ENCODE measurements around the gene OR11A1. TPM values are rescaled to one million over a fixed set of nuclear protein-coding genes. Genes with fewer than 3 reads are reported as not detected.

Gene OR11A1, protein sequence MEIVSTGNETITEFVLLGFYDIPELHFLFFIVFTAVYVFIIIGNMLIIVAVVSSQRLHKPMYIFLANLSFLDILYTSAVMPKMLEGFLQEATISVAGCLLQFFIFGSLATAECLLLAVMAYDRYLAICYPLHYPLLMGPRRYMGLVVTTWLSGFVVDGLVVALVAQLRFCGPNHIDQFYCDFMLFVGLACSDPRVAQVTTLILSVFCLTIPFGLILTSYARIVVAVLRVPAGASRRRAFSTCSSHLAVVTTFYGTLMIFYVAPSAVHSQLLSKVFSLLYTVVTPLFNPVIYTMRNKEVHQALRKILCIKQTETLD
- total RNA-seq = not detected

GRCh38 chr6:29456971-29457370 is at the start of gene OR11A1, which contains the start of gene OR2H1:
TSS of gene OR11A1 (minus strand) at chr6:29457071. CDS start at chr6:29427641, 29,430 bp downstream.
TSS of gene OR2H1 (plus strand) at chr6:29457155. CDS start at chr6:29461770, 4,615 bp downstream.
- no peak for DNase-seq (ENCODE audit: low spot score)

DNA sequence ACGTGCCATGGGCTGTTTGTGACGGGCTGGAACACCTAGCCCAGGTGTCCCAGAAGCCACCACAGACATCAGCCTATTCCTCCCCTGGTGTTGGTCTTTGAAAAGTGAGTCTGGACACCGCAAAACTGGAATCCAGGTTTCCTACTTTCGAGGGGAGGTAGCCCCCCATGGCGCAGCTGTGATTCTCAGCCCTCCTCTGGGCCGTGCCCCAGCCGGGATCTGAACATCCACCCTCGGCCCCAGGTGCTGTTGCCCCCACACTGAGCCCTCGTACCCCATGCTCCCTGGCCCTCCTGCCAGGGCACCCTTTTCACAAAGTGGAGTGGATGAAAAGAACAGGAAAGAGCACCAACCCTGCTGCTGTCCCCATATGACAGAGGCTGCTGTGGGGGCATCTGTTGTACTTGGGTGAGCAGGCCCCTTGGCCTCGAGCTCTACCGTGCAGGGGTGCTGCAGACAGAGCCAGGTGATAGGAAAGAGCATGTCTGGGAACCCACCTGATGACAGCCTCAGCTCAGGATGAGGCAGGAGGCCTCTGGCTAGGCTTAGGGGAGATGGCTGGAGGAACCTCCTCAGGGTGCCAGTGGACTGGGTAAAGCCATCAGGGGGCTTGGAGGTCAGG is 49.7 kb upstream of the OR11A1 start:
- no peak for DNase-seq (ENCODE audit: low spot score)

DNA sequence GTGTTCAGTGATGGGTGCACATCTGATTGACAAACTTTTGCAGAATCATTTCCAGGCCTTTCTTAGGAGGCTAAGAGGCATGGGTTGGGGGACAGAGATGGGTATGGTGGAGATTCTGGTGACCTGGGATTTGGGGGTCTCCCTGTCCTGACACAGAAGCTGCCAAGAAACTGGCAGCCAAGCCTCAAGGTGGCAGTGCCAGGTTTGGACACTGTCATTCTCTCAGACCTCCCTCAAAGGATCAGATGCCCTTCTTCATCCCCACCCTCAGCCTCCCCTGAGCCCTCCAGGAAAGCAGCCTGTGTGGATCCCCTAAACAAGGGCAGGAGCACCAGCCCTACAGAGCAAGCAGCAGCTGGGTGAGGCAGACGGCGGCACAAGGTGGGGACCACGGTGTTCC is 48.9 kb upstream of the OR11A1 start:
- DNase-seq (ENCODE audit: low spot score) = no peak

DNA sequence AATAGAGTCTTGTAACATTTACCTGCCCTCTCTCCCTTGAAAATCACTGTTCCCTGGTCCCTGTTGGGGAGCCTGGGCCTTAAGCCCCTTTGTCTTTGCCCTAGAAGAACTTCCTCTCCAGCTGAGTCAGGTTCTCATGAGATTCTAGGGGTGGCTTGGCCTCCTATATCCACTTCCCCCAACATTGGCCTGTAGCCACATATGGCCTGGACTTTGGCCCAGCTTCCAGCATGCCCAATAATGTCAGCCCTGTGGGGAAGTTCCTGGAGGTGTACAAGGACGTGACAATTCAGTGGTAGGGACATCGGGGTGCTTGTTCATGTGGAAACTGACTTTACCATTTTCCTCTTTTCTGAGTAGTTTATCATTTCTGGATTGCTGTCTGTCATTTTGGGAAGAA is 48.1 kb upstream of the OR11A1 start:
- no peak for DNase-seq (ENCODE audit: low spot score)

- DNase-seq (ENCODE audit: low spot score) = no peak
Measured at GRCh38 chr6:29502597-29502996, 45.7 kb upstream of the OR11A1 start.

DNA sequence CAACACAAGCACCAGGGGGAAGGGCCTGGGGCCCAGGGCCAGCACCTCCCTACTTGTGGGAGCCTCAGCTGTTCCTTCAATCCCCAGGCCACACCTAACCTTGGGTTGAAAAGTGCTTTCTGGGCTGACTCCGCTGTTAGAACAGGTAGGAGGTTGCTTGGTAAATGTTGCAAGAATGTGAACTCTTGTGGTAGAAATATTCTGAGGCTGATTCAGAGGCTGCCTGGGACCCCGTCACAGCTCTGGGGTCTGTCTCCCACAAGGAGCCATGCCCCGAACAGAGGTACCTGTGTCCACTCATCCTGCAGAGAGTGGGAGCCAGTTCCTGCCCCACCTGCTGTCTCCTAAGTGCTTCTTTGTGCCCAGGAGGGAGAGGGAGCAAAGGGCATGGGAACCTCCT is 45.3 kb upstream of the OR11A1 start:
- no peak for DNase-seq (ENCODE audit: low spot score)

DNA sequence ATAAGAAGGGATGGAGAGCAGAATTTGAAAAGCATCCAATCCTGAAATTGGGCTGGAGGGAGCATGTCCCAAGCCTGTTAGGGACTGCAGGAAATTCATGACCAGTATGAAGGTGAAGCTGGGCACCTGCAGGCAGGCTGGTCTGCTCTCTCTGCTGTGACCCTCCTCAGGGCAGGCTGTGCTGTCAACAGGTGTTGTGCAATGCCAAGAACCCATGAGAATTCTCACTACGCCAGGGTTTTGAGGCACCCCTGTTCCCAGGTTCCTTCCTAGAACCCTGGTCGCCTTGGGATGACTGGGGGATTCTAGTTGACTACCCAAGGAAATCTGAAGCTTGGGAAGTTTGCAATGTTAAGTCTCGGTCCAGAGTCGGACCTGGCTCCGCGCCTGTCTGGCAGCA is 44.2 kb upstream of the OR11A1 start:
- DNase-seq (ENCODE audit: low spot score) = no peak

- no peak for DNase-seq (ENCODE audit: low spot score)
Measured at GRCh38 chr6:29500594-29500993, 43.7 kb upstream of the OR11A1 start.

GRCh38 chr6:29499704-29500103 is 42.8 kb upstream of the OR11A1 start:
- no peak for DNase-seq (ENCODE audit: low spot score)

DNA sequence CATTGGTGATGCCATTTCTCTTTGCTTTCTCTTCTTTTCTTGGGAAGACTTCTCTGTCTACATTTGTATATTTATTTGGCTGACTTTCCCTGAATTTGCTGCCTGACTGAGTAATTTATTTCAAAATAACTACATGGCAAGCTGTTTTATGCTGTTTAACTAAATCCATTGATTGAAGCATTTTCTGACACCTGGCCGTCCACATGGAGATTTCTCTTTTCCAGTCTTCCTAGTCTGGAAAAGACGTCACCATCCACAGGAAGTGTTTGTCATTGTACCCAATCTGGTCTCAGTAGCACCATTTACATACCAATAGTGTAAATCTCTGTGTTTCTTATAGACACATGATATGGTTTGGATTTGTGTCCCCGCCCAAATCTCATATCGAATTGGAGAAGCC is 40.1 kb upstream of the OR11A1 start:
- DNase-seq (ENCODE audit: low spot score) = no peak

GRCh38 chr6:29495571-29495970 is 38.7 kb upstream of the OR11A1 start:
- no peak for DNase-seq (ENCODE audit: low spot score)

DNA sequence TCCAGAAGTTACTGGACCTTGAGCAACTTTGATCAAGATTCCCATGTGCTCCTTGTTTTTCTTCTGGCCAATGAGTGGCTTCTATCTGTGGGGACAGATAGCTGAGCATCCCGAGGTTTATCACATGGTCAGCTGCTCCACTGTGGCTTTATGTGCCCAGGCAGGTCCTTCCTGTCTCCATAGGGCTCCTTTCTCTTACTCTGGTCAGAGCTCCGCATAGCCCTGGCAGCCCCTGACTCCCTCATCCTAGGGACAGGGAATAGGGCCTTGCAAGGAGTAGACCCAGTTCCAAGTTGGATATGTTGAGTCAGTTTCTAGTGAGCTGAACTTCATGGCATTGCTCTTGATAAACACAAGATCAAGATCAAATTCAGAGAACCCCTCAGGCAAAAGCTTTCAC is 37.3 kb upstream of the OR11A1 start:
- no peak for DNase-seq (ENCODE audit: low spot score)

DNA sequence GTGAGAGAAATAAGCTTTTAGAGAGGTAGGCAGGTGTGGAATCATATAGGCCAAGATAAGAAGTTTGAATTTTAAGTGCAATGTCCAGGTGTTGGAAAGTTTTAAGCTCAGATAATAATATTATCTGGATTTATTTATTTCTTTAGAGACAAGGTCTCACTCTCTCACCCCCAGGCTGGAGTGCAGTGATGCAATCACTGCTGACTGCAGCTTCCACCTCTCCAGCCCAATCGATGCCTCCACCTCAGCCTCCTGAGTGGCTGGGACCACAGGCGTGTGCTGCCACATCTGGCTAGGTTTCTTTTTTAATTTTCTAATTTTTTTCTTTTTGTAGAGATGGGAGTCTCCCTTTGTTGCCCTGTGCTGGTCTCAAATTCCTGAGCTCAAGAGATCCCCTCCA is 36.4 kb upstream of the OR11A1 start:
- DNase-seq (ENCODE audit: low spot score) = no peak

- DNase-seq (ENCODE audit: low spot score) = no peak
Measured at GRCh38 chr6:29491574-29491973, 34.7 kb upstream of the OR11A1 start.

GRCh38 chr6:29490552-29490951 is 33.7 kb upstream of the OR11A1 start:
- DNase-seq (ENCODE audit: low spot score) = no peak

DNA sequence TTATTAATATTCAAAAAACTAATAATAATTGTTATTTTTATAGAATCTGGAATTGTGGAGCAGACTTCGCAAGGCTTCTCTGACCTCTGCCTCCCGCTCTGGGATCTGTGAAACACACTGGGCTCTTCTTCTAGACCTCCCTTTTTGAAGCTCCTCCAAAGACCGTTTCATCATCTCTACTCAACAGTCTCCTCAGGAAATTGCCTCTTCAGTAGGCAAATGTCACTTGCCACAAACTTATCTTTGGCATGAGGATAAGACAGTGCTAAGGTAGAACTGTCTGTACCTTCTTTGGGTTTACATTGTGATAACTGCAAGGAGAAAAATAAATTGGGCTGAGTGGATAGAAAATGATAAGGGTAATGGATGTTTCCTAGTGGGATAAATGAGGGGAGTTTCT is 33.2 kb upstream of the OR11A1 start:
- no peak for DNase-seq (ENCODE audit: low spot score)

GRCh38 chr6:29489286-29489685 is 32.4 kb upstream of the OR11A1 start:
- no peak for DNase-seq (ENCODE audit: low spot score)

DNA sequence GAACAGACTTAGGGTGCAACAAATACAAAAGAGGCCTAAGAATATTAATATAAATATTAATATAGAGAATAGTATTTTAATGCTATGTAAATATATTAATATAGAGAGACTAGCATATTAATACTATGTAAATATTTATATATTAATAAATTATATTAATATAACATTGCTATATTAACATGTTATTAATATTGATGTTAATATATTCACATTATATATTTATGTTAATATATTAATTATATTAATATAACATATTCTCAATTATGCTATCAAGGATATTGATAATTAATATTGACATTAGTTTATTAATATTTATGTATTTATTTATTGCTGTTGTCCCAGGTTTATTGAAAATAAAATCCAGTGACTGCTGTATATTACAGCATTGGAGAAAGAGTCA is 32.0 kb upstream of the OR11A1 start:
- DNase-seq (ENCODE audit: low spot score) = no peak

DNA sequence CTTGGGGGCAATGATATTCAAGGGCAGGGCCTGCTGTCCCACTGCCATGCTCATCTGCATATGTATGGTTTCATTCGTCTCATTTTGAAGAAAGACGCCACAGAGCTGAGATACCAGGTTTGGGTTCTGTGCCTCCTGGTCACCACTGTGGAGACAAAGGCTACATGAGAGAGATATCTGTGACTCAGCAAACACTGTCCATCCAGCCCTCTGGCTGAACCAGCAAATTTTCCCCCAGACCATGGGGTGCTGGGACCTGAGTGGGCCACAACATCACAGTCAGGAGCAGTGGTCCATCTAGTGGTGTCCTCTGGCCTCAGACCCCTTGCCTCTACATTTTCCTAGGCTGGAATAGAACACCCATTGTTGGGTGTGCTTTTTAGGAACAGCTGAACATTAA is 30.8 kb upstream of the OR11A1 start, which contains the start of gene MAS1L:
Gene MAS1L (minus strand): TSS at position 297 of the 400 bp plus-strand sequence. CDS start 54 bp downstream, at position 243.
- no peak for DNase-seq (ENCODE audit: low spot score)

DNA sequence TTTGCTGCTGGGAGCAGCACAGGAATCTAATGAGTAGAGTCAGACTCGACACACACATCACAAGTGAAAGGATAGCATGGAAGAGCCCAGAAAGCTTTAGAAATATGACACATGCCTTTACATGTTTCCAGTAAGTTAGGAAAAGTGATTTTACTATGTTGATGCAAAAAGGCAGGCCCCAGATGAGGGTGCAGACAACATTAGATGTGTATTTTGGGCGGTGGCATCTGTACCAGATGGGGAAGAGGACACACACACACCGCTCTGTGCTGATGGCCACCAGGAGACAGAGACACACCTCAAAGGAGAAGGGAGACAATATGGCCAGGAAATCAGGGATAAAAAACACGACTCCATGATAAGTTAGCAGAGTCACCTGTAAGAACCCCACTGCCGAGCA is 30.3 kb upstream of the OR11A1 start:
- no peak for DNase-seq (ENCODE audit: low spot score)

- DNase-seq (ENCODE audit: low spot score) = no peak
Measured at GRCh38 chr6:29486577-29486976, 29.7 kb upstream of the OR11A1 start.

GRCh38 chr6:29483735-29484134 is 26.9 kb upstream of the OR11A1 start:
- DNase-seq (ENCODE audit: low spot score) = no peak

- no peak for DNase-seq (ENCODE audit: low spot score)
Measured at GRCh38 chr6:29483186-29483585, 26.3 kb upstream of the OR11A1 start.

DNA sequence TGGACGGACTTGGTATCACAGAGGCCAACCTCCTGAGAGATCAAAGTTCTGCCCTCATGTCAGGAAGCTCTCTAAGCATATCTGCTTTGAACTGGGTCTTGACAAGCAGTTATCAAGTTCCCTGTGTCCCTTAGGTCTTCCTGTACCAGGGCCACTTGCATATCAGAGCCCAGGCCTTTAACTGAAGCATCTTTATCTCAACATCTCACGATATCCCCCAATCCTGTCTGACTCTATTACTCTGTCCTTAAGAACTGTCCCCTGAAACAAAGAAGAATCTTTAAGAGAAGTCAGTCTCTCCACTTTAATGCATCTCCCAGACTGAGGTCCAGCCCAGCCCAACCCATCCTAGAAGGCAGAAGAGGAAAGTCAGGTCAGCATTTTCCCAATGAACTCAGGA is 22.7 kb upstream of the OR11A1 start:
- no peak for DNase-seq (ENCODE audit: low spot score)
